HG03108 (cell line): ENCODE measurements around the gene CDHR2.

Source experiments
- ATAC-seq: cut with Tn5 transposase; IDR thresholded peaks from one replicate; pipeline ENCODE4 v1.9.1; 2021; ENCODE audit warnings: moderate library complexity; ENCODE audit not compliant: unreplicated experiment

The CDHR2 gene

GRCh38 chr5:176548967-176549444, at the start of gene CDHR2:
CDHR2 (plus strand) TSS chr5:176549342; CDS start chr5:176565353, 16,011 bp downstream.
- ATAC-seq = no peak

DNA sequence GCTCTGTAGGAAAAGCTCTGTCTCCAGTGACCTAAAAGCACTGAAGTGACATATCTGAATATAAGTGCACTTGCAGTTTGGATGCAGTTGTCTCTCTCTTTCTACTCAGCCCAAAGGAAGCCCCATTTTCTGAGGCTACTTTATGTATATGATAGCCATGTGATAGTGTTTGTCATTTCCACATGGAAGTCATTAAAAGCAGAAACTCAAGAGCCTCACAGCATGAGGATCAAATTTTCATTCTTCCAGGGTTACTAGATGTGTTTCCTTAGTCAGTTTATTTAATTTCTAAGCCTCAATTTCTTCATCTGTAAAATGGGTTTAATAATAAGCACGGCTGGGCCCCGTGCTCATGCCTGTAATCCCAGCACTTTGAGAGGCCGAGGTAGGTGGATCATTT, 48.6 kb upstream of the CDHR2 start:
- ATAC-seq = no peak

DNA sequence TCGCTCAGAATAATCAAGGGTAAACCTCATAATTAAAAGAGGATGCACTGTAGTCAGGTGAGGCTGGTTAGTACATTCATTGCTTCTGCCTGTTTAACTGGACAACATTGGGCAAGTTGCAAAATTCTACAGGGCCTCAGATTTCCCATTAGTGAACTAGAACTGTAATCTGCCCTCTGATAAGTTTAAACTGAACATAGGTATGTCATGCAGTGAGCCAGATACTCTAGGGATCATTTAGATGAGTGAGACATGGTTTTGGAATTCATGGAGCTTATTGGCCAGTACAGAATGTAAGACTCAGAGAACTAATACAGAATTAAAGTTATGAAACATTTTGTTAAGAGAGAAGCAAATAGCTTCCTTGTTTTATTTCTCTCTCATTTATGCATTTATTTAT, 47.8 kb upstream of the CDHR2 start:
- no peak for ATAC-seq

GRCh38 chr5:176503496-176503895, 45.6 kb upstream of the CDHR2 start:
- no peak for ATAC-seq

GRCh38 chr5:176507911-176508310, 41.2 kb upstream of the CDHR2 start:
- no peak for ATAC-seq

- ATAC-seq = no peak
Measured at GRCh38 chr5:176508603-176509002, 40.5 kb upstream of the CDHR2 start.

DNA sequence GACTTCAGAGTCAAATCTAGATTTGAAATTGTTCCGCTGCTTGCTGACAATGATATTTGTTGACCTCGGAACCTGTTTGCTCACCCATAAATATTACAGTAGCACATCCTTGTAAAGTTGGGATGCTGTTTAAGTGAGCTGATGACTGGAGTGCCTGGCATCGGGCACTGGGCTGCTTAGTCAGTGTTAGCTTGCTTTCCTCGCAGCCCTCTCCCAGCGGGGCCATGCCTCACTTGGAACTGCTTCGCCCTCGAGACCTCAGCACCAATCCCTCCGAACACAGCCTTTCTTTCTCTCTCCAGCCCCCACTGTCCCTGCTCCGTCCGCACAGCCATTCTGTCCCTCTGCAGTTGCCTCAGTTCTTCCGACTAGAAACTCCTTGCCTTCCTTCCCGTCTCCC, 35.4 kb upstream of the CDHR2 start:
- ATAC-seq = no peak

GRCh38 chr5:176514244-176514950, 34.7 kb upstream of the CDHR2 start:
- no peak for ATAC-seq

- no peak for ATAC-seq
Measured at GRCh38 chr5:176515396-176515795, 33.7 kb upstream of the CDHR2 start.

- ATAC-seq = no peak
Measured at GRCh38 chr5:176517053-176517661, 32.0 kb upstream of the CDHR2 start.

DNA sequence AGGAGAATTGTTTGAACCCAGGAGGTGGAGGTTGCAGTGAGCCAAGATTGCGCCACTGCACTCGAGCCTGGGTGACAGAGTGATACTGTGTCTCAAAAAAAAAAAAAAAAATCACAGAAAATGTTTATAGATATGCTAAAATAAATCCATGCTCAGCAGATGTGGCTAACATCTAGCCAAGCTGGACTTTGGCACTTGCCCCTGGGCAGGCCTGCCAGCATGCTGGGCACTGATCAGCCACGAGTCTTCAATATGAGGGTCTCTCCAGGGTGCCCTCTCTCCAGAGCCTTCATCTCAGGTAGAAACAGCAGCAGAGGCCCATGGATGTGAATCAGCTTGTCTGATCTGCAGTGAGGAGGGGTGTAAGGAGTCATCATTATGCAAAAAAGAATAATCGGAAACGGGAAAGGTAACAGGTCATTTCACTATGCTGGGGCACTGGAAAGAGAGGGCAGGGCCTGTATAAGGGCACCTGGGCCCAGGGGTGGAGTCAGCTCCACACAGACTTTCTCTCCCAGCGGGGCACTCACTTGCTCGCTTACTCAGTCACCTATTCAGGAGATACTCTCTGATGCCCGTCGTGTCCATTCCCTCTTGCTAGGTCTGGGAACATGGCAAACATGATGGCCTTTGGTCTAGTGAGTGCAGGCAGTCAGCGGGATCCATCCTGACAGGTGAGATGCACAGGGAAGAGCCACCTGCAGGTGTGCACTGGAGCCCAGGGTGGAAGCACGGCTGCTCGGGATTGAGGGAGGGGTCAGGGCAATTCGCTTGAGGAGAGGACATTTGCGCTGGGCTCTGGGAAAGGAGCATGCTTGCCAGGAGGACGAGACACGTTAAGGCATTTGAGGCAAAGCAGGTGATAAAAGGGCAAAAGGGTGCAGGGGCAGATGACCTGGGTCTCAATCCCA, 29.1 kb upstream of the CDHR2 start:
- ATAC-seq = no peak

GRCh38 chr5:176521286-176521685, 27.9 kb upstream of the CDHR2 start:
- ATAC-seq = no peak

GRCh38 chr5:176521699-176522263, 27.4 kb upstream of the CDHR2 start:
- no peak for ATAC-seq

GRCh38 chr5:176524138-176524537, 25.0 kb upstream of the CDHR2 start:
- ATAC-seq = no peak

GRCh38 chr5:176524987-176525386, 24.2 kb upstream of the CDHR2 start:
- no peak for ATAC-seq

DNA sequence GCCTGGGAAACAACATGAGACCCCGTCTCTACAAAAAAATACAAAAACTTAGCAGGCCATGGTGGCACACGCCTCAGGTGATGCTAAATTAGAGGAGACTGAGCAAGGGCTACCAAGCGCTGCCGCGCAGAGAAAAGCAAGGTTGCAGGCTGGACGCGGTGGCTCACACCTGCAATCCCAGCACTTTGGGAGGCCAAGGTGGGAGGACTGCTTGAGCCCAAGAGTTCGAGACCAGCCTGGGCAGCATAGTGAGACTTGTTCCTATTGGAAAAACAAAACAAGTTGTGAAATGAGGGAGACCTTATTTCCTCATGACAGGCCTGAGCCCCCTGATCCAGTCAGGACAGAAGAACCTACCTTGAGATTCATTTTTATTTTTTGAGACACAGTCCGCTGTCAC, 23.5 kb upstream of the CDHR2 start:
- no peak for ATAC-seq

- no peak for ATAC-seq
Measured at GRCh38 chr5:176526462-176526861, 22.7 kb upstream of the CDHR2 start.

GRCh38 chr5:176527246-176528222, 21.6 kb upstream of the CDHR2 start:
- ATAC-seq = no peak

- no peak for ATAC-seq
Measured at GRCh38 chr5:176528301-176528700, 20.8 kb upstream of the CDHR2 start.

GRCh38 chr5:176528761-176529115, 20.4 kb upstream of the CDHR2 start:
- ATAC-seq = no peak
